GM19468 (cell line): Measurements from ENCODE around the gene H1-8.
"Not testable (repeated sequence)": the region's sequence is repeated elsewhere in the genome, so short reads cannot be mapped to it uniquely, and the experiment has no call there.

Experiments used
- ATAC-seq: cut with Tn5 transposase; IDR thresholded peaks from one replicate; pipeline ENCODE4 v1.9.1; 2021; ENCODE audit warnings: mild to moderate bottlenecking, moderate library complexity, moderate number of reproducible peaks; ENCODE audit not compliant: unreplicated experiment; ENCODE audit errors: extremely low read depth

H1-8 gene

DNA sequence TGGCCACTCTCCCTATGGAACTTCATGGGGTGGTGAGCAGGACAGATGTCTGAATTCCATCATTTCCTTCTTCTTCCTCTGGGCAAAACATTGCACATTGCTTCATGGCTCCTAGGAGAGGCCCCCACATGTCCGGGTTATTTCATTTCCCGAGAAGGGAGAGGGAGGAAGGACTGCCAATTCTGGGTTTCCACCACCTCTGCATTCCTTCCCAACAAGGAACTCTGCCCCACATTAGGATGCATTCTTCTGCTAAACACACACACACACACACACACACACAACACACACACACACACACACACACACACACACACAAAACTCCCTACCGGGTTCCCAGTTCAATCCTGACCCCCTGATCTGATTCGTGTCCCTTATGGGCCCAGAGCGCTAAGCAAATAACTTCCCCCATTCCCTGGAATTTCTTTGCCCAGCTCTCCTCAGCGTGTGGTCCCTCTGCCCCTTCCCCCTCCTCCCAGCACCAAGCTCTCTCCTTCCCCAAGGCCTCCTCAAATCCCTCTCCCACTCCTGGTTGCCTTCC, 12.7 kb upstream of the H1-8 start:
- ATAC-seq = no peak

DNA sequence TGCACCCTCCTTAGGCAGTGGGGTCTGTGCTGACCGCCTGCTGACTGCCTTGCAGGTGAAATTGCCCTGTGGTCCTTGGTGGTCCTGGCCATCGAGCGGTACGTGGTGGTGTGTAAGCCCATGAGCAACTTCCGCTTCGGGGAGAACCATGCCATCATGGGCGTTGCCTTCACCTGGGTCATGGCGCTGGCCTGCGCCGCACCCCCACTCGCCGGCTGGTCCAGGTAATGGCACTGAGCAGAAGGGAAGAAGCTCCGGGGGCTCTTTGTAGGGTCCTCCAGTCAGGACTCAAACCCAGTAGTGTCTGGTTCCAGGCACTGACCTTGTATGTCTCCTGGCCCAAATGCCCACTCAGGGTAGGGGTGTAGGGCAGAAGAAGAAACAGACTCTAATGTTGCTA, 12.2 kb upstream of the H1-8 start:
- ATAC-seq = no peak

DNA sequence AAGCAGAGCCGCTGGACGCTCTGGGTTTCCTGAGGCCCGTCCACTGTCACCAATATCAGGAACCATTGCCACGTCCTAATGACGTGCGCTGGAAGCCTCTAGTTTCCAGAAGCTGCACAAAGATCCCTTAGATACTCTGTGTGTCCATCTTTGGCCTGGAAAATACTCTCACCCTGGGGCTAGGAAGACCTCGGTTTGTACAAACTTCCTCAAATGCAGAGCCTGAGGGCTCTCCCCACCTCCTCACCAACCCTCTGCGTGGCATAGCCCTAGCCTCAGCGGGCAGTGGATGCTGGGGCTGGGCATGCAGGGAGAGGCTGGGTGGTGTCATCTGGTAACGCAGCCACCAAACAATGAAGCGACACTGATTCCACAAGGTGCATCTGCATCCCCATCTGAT, 11.3 kb upstream of the H1-8 start:
- no peak for ATAC-seq

DNA sequence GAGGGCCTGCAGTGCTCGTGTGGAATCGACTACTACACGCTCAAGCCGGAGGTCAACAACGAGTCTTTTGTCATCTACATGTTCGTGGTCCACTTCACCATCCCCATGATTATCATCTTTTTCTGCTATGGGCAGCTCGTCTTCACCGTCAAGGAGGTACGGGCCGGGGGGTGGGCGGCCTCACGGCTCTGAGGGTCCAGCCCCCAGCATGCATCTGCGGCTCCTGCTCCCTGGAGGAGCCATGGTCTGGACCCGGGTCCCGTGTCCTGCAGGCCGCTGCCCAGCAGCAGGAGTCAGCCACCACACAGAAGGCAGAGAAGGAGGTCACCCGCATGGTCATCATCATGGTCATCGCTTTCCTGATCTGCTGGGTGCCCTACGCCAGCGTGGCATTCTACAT, 10.7 kb upstream of the H1-8 start:
- no peak for ATAC-seq

GRCh38 chr3:129533406-129533805, 9.6 kb upstream of the H1-8 start:
- no peak for ATAC-seq

GRCh38 chr3:129534428-129535027, 8.4 kb upstream of the H1-8 start:
- ATAC-seq = no peak

DNA sequence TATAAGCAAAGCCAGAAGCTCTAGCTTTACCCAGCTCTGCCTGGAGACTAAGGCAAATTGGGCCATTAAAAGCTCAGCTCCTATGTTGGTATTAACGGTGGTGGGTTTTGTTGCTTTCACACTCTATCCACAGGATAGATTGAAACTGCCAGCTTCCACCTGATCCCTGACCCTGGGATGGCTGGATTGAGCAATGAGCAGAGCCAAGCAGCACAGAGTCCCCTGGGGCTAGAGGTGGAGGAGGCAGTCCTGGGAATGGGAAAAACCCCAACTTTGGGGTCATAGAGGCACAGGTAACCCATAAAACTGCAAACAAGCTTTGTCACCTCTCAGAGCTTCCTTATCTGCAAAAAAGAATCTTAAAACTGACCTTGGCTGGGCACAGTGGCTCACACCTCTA, 7.9 kb upstream of the H1-8 start:
- ATAC-seq = no peak

- no peak for ATAC-seq
Observed at GRCh38 chr3:129536374-129536667, 6.7 kb upstream of the H1-8 start.

- no peak for ATAC-seq
Observed at GRCh38 chr3:129536804-129537203, 6.2 kb upstream of the H1-8 start.

DNA sequence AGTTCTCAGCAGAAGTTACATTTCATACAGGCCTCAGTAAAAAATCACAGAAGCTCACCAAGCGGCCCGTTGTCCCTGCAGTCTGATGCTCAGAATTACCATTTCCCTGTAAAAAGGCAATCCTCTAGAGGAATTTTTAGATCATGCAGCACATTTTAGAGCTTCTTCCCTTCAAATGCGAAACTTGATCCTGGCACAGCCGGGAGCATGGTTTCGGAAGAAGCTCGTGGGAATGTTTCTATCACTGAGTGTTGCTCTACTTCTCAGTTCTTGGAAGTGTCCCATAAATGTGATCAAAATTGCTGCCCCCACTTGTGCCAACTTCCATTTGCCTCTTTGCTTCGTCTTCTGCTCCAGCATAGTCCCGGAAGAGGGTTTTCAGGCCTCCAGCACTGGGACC, 3.8 kb upstream of the H1-8 start:
- ATAC-seq = no peak

GRCh38 chr3:129540776-129541516, 2.0 kb upstream of the H1-8 start:
- no peak for ATAC-seq

DNA sequence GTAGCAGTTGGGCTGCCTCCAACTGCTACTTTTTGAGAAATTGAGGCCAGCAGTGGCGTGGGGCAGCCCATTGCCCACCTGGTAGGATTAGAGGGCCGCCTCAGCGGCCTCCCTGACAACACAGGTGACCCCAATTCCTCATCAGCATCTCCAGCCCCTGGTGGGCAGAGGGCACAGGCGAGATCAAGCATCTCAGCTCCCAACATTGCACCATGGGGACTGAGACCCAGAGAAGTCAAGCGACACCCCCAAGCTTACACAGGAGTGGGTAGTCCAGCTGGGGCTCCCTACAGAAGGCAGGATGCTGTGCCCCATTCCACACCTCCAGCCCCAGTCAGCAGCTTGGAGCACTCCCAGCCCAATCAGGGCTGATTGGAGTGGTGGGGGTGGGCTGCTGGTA, 228 bp upstream of the H1-8 start:
- ATAC-seq = no peak

DNA sequence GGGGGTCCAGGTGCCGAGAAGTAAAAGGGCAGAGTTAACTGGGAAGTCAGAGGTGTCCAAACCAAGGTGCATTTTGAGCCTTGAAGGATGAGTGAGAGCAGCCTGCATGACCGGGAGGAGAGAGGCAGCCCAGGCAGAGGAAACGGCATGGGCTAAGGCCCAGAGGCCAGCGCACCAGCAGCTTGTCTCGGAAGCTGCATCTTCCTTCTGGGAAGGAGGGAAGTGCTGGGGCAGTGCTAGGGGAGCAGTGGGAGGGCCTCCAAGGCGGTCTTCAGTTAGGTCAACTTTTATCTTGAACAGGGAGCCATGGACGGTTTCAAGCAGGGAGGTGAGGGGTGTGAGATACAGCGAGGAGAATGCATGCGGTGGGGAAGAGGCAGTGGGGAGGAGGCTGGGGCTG, 1.0 kb downstream of the H1-8 start:
- ATAC-seq = no peak

GRCh38 chr3:129545951-129546350, 3.0 kb downstream of the H1-8 start:
- ATAC-seq = not testable (repeated sequence)

DNA sequence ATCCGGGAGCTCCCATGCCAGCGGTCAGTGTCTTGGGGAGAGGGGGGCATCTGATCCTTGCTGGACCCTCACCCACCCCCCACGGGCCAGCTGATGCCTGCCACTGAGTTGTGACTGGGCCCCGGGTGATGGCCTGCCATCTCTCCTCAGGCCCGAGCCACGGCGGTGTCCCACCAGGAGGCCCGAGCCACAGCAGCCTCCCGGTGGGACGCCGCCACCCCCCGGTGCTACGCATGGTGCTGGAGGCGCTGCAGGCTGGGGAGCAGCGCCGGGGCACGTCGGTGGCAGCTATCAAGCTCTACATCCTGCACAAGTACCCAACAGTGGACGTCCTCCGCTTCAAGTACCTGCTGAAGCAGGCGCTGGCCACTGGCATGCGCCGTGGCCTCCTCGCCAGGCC, 4.3 kb downstream of the H1-8 start:
- no peak for ATAC-seq

GRCh38 chr3:129548104-129548965, 5.4 kb downstream of the H1-8 start:
- ATAC-seq = no peak

GRCh38 chr3:129549006-129549800, 6.2 kb downstream of the H1-8 start:
- no peak for ATAC-seq

DNA sequence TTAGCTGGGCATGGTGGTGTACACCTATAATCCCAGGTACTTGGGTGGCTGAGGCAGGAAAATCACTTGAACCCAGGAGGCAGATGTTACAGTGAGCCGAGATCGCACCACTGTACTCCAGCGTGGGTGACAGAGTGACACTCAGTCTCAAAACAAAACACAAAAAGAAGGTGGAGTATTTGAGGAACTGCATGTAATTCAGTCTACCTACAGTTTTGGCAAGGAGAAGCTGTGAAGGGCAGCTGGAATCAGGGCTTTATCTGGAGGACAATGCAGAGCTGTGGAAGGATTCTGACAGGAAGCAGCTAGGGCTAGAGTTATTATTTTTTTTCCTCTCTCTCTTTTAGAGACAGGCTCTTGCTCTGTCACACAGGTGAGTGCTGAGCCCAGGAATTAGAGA, 6.8 kb downstream of the H1-8 start:
- no peak for ATAC-seq

DNA sequence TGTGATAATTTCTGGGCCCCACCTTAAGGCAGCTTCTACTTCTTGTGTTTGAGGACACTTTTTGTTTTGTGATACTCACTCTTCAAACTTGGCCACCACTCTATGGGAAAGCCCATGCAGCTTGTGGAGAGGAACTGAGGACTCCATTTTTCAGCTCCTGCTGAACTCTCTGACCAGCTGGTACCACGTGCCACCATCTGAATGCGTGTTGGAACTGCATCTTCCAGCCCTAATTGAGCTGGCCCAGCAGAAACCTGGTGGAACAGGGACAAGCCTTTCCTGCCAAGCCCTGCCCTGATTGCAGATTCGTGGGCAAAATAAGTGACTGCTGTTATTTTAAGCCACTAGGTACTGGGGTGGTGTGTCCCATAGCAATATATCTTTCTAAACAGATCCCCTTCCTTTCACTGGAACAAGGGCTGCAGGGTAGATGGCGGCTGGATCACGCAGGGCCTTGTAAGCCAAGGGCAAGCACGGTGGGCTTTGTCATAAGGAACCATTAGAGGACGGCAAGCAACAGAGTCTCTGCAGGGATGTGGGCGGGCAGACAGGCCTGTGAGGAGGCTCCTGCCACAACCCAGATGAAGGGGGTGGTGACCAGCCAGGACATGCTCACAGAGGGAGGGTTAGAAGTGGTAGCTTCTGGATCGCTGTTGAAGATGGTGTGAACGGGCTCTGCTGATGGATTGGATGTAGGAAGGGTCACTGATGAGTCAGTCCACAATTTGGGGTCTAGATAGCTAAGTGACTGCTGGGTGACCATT, 9.5 kb downstream of the H1-8 start:
- no peak for ATAC-seq

GRCh38 chr3:129553171-129553570, 10.2 kb downstream of the H1-8 start:
- ATAC-seq = no peak
